HepG2 (cell line): Measurements from ENCODE around the gene CPPED1. TPM values are rescaled to one million over a fixed set of nuclear protein-coding genes. Genes with fewer than 3 reads are reported as not detected.

ENCODE experiments used
- ATAC-seq: fragments of 200-7000 bp; cut with Tn5 transposase; 3 replicates; pipeline ENCODE4 v1.9.1; 2020; ENCODE audit warnings: mild to moderate bottlenecking, moderate library complexity
- BruUV-seq: library from RNA; stranded (reverse); fragments of 400-500 nt; replicated peaks from 2 replicates; lab custom pipeline; 2021; lab: Mats Ljungman, UMichigan
- CTCF ChIA-PET: fragments of 300-600 bp; formaldehyde crosslinking; extraction: SDS; loops from one replicate; lab custom pipeline; 2021; ENCODE audit warnings: low total read pairs, inconsistent platforms, low intra/inter-chr PET ratio; lab: Yijun Ruan, JAX
- POLR2A ChIA-PET: fragments of 350-600 bp; sonication (Branson Sonifier 250); formaldehyde crosslinking; loops from one replicate; lab custom pipeline; 2020; ENCODE audit warnings: antibody characterized with exemption, inconsistent platforms; lab: Yijun Ruan, JAX
- DNase-seq: peaks from one replicate; pipeline ENCODE4 v3.0.0-alpha.2; 2015; ENCODE audit warnings: low spot score
- FAIRE-seq: peaks from 3 replicates; lab custom pipeline; 2011; peaks lifted over from hg19 to GRCh38; lab: Jason Lieb, UNC
- H2AFZ ChIP-seq: one replicate; pipeline ENCODE4 v1.6.1; 2011; ENCODE audit warnings: low read length, inconsistent platforms
- H3K27ac ChIP-seq: fragments of 300-600 bp; 3 replicates; pipeline ENCODE4 v1.8.0; 2011; ENCODE audit warnings: mixed run types, mild to moderate bottlenecking, mixed read lengths, low read length, inconsistent platforms; ENCODE audit not compliant: insufficient read depth; ENCODE audit errors: extremely low read length
- H3K27me3 ChIP-seq, 2 experiments: fragments of 200-600 bp in 1 of 2; 2 replicates in 1 of 2; 3 replicates in 1 of 2; pipeline versions ENCODE4 v1.6.0 to v1.8.0; 2011; ENCODE audit warnings: low read length in 2 of 2, mild to moderate bottlenecking in 2 of 2, moderate library complexity in 2 of 2, inconsistent platforms in 1 of 2; ENCODE audit not compliant: insufficient read depth in 2 of 2, control insufficient read depth in 1 of 2
- H3K36me3 ChIP-seq, 2 experiments: fragments of 200-600 bp in 1 of 2; replicated peaks in 1 of 2; 2 replicates in 1 of 2; 3 replicates in 1 of 2; pipeline versions ENCODE4 v1.5.1 to v1.8.0; 2011; ENCODE audit warnings: low read length in 2 of 2, inconsistent platforms in 1 of 2; ENCODE audit not compliant: insufficient read depth in 2 of 2, control insufficient read depth in 1 of 2
- H3K4me1 ChIP-seq: 2 replicates; pipeline ENCODE4 v1.5.1; 2012; ENCODE audit warnings: low read length, inconsistent platforms; ENCODE audit not compliant: insufficient read depth
- H3K4me2 ChIP-seq: 2 replicates; pipeline ENCODE4 v1.6.0; 2011; ENCODE audit warnings: low read depth, low read length, inconsistent platforms
- H3K4me3 ChIP-seq, 3 experiments: fragments of 200-600 bp in 1 of 3; sonication (generic), shearing (Covaris generic) in 1 of 3; replicated peaks in 1 of 3; 2 replicates each; pipeline ENCODE4 v1.5.1; 2011 to 2016; ENCODE audit warnings: low read length in 3 of 3, inconsistent platforms in 2 of 3, low read depth in 2 of 3, mild to moderate bottlenecking in 2 of 3, control low read depth in 1 of 3, mixed read lengths in 1 of 3; ENCODE audit not compliant: insufficient read depth in 1 of 3
- H3K79me2 ChIP-seq: one replicate; pipeline ENCODE4 v1.6.1; 2011; ENCODE audit warnings: low read length, inconsistent platforms; ENCODE audit not compliant: insufficient read depth
- H3K9ac ChIP-seq: 2 replicates; pipeline ENCODE4 v1.6.0; 2011; ENCODE audit warnings: mild to moderate bottlenecking, low read depth, low read length, inconsistent platforms; ENCODE audit not compliant: insufficient read depth
- H3K9me3 ChIP-seq: 2 replicates; pipeline ENCODE4 v1.5.1; 2012; ENCODE audit warnings: mild to moderate bottlenecking, low read length
- H4K20me1 ChIP-seq: 2 replicates; pipeline ENCODE4 v1.6.0; 2011; ENCODE audit warnings: inconsistent platforms, mild to moderate bottlenecking, low read length, moderate library complexity; ENCODE audit not compliant: insufficient read depth
- AHR ChIP-seq: IDR thresholded peaks from 2 replicates; pipeline ENCODE4 v1.6.1; 2018; ENCODE audit warnings: missing genetic modification reagents, missing compliant biosample characterization
- CBFB ChIP-seq: sonication (generic); formaldehyde crosslinking; IDR thresholded peaks from 2 replicates; pipeline ENCODE4 v1.4.0; 2020; ENCODE audit warnings: missing genetic modification reagents
- HNF4A ChIP-seq: sonication (generic); formaldehyde crosslinking; IDR thresholded peaks from 2 replicates; pipeline ENCODE4 v1.4.0; 2020; ENCODE audit warnings: missing genetic modification reagents
- IRX3 ChIP-seq: sonication (generic); formaldehyde crosslinking; IDR thresholded peaks from 2 replicates; pipeline ENCODE4 v1.8.1; 2023; ENCODE audit warnings: mild to moderate bottlenecking, low read depth, missing genetic modification reagents, borderline replicate concordance
- PHF8 ChIP-seq: sonication (generic); formaldehyde crosslinking; IDR thresholded peaks from 2 replicates; pipeline ENCODE4 v1.5.0; 2020; ENCODE audit warnings: missing genetic modification reagents
- ZFAT ChIP-seq: sonication (generic); formaldehyde crosslinking; conservative IDR thresholded peaks from 2 replicates; pipeline ENCODE4 v1.8.1; 2023; ENCODE audit warnings: missing genetic modification reagents, inconsistent platforms
- ZNF24 ChIP-seq: fragments of 450-650 bp; IDR thresholded peaks from 2 replicates; pipeline ENCODE4 v1.6.1; 2017; ENCODE audit warnings: antibody characterized with exemption, mild to moderate bottlenecking
- ZNF446 ChIP-seq: sonication (generic); formaldehyde crosslinking; IDR thresholded peaks from 2 replicates; pipeline ENCODE4 v1.5.0; 2020; ENCODE audit warnings: mild to moderate bottlenecking, missing genetic modification reagents
- in situ Hi-C: cut with HindIII; loops from 2 replicates; pipeline ENCODE4 v1.10.0; 2017; ENCODE audit warnings: low pct_unique_long_range_greater_than_20kb; ENCODE audit not compliant: extremely low pct_ligation_motif_present
- intact Hi-C: fragments of 100-400 bp; cut with micrococcal nuclease; formaldehyde crosslinking; loops from one replicate; pipeline ENCODE4 v1.10.0; 2022; ENCODE audit not compliant: unreplicated experiment
- polyA plus RNA-seq, 8 experiments: library from polyadenylated mRNA; depleted of rRNA in 3 of 8; stranded (reverse) in 7 of 8; unstranded in 1 of 8; fragments of >200 nt; fragmentation: Illumina TruSeq in 4 of 8; extraction: Trizol in 4 of 8; gene quantifications; 2 replicates each; pipeline versions ENCODE4 v1.2.1 to v1.2.3, GENCODE V29; 2011 to 2016; ENCODE audit warnings: low read depth in 4 of 8, missing spikeins in 1 of 8, mixed read lengths in 1 of 8; ENCODE audit not compliant: insufficient read depth in 1 of 8
- total RNA-seq, 5 experiments: library from RNA; depleted of rRNA; stranded (reverse); fragments of >200 nt; fragmentation: Illumina TruSeq; extraction: Trizol; gene quantifications; 2 replicates each; pipeline ENCODE4 v1.2.3, GENCODE V29; 2016; ENCODE audit warnings: low read depth in 1 of 5
- TF ChIP-seq, protein P1 (sequence below): sonication (generic); formaldehyde crosslinking; IDR thresholded peaks from 2 replicates; pipeline ENCODE4 v1.4.0; 2020; ENCODE audit warnings: missing genetic modification reagents
- TF ChIP-seq, protein P2 (sequence below): sonication (generic); formaldehyde crosslinking; IDR thresholded peaks from 2 replicates; pipeline ENCODE4 v1.4.0; 2020; ENCODE audit warnings: low read depth, mild to moderate bottlenecking, missing genetic modification reagents
- TF ChIP-seq, protein P3 (sequence below): sonication (generic); formaldehyde crosslinking; IDR thresholded peaks from 2 replicates; pipeline ENCODE4 v1.8.0; 2022; ENCODE audit warnings: mild to moderate bottlenecking, missing genetic modification reagents, moderate library complexity
- TF ChIP-seq, protein P4 (sequence below): sonication (generic); formaldehyde crosslinking; IDR thresholded peaks from 2 replicates; pipeline ENCODE4 v1.8.1; 2023; ENCODE audit warnings: missing genetic modification reagents, inconsistent platforms, borderline replicate concordance

CPPED1 gene
- total and polyA plus RNA-seq, 2 of the 13 experiments (the other 11 are each of a cell fraction or from before 2014, with no cell fraction given) = 66.6 to 71.3 TPM

DNA sequence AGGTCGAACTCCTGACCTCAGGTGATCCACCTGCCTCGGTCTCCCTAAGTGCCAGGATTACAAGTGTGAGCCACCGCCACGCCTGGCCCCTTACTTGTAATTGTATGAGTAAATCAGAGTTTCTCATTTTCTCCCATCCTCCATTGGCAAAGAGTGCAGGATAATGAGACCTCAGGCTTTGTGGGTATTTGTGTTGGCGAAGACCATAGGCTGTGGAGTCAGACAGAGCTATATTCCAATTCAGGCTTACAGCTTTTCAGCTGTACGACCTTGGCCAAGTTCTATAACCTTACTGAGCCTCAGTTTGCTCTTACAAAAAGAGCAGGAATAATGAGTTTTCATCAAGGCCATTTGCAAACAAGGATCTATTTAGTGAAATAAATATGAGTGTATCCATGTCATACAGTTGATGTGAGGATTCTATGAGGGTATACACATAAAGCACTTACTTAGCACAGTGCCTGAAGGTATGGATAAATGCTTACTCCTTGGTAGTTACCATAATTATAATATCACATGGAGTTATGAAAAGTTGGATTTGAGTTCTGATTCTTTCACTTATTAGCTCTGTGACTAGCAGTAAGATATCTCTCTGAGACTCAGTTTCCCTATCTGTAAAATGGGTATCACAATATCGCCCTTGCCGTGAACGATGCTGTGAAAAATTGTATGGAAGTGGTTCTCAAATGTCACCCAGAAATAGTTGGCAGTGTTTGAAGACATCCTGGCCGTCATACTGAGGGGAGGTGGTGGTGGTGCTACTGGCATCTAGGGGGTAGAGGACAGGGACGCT is 25.6 kb upstream of the CPPED1 start (continued):
- TF ChIP-seq, protein P1, sequence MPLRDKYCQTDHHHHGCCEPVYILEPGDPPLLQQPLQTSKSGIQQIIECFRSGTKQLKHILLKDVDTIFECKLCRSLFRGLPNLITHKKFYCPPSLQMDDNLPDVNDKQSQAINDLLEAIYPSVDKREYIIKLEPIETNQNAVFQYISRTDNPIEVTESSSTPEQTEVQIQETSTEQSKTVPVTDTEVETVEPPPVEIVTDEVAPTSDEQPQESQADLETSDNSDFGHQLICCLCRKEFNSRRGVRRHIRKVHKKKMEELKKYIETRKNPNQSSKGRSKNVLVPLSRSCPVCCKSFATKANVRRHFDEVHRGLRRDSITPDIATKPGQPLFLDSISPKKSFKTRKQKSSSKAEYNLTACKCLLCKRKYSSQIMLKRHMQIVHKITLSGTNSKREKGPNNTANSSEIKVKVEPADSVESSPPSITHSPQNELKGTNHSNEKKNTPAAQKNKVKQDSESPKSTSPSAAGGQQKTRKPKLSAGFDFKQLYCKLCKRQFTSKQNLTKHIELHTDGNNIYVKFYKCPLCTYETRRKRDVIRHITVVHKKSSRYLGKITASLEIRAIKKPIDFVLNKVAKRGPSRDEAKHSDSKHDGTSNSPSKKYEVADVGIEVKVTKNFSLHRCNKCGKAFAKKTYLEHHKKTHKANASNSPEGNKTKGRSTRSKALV (CRISPR knock-in tag) = no peak
- TF ChIP-seq AHR (CRISPR knock-in tag) = no peak
- TF ChIP-seq, all 625 proteins: peak for 2

DNA sequence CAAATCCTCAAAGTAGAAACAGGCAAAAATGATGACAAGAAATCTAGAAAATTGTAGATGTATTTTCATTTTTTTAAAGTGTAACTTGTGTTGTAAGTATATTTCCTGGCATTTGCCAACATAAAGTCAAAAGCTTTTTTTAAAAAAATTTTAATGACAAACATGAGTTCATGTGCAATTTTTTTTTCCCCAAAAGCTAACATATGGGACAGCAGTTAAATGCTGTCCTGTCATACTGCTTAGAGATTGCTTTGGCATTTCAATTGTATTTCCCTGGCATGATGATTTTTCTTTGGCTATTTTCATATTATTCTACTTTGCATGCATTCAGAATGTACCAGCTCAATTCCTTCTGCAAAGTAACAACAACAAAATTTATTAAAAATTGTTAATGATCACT is 24.5 kb upstream of the CPPED1 start:
- Histone ChIP-seq H3K4me1 (no peaks in the 10 kb centered on the region), H3K27ac (no peak overlapping the region), H2AFZ (no peak overlapping the region), H4K20me1 (no peaks in the 10 kb centered on the region), H3K27me3 (no peaks in the 10 kb centered on the region; a peak in 1 of 5 replicates), H3K4me3 (no peak overlapping the region), H3K4me2 (no peak overlapping the region), H3K9ac (no peak overlapping the region), H3K9me3 (no peaks in the 10 kb centered on the region), H3K36me3 (no peaks in the 10 kb centered on the region), H3K79me2 (no peaks in the 10 kb centered on the region)
- no peak for TF ChIP-seq HNF4A
- TF ChIP-seq, protein P2, sequence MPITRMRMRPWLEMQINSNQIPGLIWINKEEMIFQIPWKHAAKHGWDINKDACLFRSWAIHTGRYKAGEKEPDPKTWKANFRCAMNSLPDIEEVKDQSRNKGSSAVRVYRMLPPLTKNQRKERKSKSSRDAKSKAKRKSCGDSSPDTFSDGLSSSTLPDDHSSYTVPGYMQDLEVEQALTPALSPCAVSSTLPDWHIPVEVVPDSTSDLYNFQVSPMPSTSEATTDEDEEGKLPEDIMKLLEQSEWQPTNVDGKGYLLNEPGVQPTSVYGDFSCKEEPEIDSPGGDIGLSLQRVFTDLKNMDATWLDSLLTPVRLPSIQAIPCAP = no peak
- TF ChIP-seq, protein P3, sequence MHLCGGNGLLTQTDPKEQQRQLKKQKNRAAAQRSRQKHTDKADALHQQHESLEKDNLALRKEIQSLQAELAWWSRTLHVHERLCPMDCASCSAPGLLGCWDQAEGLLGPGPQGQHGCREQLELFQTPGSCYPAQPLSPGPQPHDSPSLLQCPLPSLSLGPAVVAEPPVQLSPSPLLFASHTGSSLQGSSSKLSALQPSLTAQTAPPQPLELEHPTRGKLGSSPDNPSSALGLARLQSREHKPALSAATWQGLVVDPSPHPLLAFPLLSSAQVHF (CRISPR knock-in tag) = no peak
- TF ChIP-seq ZFAT (CRISPR knock-in tag) = no peak
- no peak for TF ChIP-seq IRX3 (CRISPR knock-in tag)
- TF ChIP-seq ZNF24 = no peak
- no peak for TF ChIP-seq CBFB (CRISPR knock-in tag)
- no peak for TF ChIP-seq ZNF446 (CRISPR knock-in tag)
- no peak for TF ChIP-seq PHF8 (CRISPR knock-in tag)
- TF ChIP-seq, protein P4, sequence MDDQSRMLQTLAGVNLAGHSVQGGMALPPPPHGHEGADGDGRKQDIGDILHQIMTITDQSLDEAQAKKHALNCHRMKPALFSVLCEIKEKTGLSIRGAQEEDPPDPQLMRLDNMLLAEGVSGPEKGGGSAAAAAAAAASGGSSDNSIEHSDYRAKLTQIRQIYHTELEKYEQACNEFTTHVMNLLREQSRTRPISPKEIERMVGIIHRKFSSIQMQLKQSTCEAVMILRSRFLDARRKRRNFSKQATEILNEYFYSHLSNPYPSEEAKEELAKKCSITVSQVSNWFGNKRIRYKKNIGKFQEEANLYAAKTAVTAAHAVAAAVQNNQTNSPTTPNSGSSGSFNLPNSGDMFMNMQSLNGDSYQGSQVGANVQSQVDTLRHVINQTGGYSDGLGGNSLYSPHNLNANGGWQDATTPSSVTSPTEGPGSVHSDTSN = no peak
- POLR2A ChIA-PET = interaction anchor here (1.1 kb wide), 1 partner anchor 27 kb away, joined by 3 read pairs; no protein-coding TSS in a partner anchor
- FAIRE-seq (no peak), DNase-seq (no peak), ATAC-seq (no peak)
- CTCF ChIA-PET = no interaction called here
- in situ Hi-C loops (no loop called here), intact Hi-C loops (no loop called here)
- BruUV-seq = no TSS peak
